Stimulated activated CD4-positive, alpha-beta T cell treated with anti-CD3 and anti-CD28 coated beads, TNF-alpha, amount 100 ng/mL, for 48 hours (primary cell): ENCODE data around the gene EEPD1.
"Not testable (repeated sequence)": the region's sequence is repeated elsewhere in the genome, so short reads cannot be mapped to it uniquely, and the experiment has no call there.

Experiments
- DNase-seq, 3 donors: peaks; one replicate each; pipeline ENCODE4 v3.0.0-alpha.2; 2020; ENCODE audit warnings: low read depth in 3 of 3

EEPD1 gene

GRCh38 chr7:36214608-36215456, 61.8 kb downstream of the EEPD1 start:
- no peak for DNase-seq

DNA sequence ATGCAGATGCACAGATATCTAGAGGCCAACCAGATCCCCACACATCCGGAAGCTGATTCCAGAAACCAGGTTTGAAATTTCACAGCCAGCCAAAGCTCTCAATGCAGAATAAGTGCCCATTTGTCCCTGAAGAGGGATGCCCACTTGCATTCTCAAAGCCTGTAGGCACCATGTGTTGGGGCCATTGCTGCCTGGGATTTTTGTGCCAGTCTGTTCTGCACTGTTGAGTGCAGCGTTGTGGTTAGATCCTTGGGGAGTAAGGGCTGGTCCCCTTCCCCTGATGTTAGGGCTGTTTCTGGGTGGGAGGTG, 62.4 kb downstream of the EEPD1 start:
- no peak for DNase-seq

DNA sequence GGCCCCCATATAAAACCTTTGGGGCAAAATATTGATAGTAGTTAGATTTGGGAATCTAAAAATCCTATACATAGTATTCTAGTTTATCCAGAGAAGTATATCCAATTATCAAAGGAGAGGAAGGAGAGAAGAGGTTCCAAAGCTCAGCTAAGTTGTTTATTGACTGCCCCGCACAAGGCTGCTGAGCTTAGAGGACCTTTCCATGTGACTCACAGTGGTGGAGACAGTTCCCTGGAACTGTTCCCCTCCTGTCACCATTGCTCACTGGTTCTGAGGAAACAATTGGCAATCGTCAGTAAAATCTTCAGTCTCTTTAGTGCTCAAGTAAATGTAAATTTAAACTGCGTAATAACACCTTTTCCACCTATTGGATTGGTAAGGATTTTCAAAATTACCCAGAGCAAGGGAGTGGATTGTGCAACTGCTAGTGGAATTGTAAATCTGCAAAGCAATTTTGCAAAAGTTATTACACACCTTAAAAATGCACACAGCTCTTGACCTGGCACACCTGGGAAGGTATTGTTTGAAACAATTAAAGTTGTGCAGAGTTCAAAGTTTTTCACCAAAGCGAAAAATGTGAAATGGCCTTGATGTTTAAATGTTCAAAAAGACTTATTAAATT, 63.1 kb downstream of the EEPD1 start:
- peak in 1 of 3 donors; percentile 8 for DNase-seq

DNA sequence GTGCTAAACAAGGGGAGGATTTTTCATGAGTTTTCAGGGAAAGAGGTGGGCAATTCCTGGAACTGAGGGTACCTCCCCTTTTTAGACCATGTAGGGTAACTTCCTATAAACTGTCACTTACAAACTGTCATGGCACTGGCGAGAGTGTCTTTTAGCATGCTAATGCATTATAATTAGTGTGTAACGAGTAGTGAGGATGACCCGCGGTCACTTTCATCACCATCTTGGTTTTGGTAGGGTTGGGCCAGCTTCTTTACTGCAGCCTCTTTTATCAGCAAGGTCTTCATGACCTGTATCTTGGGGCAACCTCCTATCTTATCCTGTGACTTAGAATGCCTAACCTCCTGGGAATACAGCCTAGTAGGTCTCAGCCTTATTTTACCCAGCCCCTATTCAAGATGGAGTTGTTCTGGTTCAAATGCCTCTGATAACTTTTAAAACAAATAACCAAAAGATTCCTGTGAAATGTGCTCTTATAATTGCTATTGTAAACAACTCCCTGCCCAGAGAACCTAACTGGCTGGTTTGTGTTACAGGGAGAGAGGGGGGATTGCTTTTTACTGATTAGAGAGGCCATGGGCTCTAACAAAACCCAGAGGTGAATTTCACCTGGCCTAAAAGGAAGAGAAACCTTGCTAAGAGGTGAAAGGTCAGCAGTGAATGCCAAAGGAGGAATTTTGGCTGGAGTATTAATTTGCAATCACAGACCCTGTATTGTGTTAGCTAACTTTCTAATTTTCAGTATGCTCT, 64.3 kb downstream of the EEPD1 start:
- no peak for DNase-seq

DNA sequence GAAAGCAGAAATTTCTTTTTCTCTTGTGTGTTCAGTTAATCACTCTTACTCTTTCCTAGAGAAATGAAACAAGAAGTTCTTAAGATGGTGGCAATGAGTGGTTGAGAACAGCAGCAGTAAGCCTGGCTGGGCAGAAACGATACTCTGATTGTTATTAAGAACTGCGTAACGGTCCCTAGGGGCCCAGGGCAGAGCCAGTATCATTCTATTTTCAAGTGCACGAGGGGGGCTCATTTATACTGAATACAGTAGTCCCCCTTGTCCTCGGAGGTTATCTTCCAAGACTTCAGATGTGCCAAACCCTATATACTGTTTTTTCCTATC, 64.9 kb downstream of the EEPD1 start:
- DNase-seq, result no peak

- no peak for DNase-seq
Measured at GRCh38 chr7:36219429-36219828, 66.4 kb downstream of the EEPD1 start.

GRCh38 chr7:36223851-36224250, 70.8 kb downstream of the EEPD1 start:
- DNase-seq, result no peak

- no peak for DNase-seq
Measured at GRCh38 chr7:36224934-36225858, 72.1 kb downstream of the EEPD1 start.

DNA sequence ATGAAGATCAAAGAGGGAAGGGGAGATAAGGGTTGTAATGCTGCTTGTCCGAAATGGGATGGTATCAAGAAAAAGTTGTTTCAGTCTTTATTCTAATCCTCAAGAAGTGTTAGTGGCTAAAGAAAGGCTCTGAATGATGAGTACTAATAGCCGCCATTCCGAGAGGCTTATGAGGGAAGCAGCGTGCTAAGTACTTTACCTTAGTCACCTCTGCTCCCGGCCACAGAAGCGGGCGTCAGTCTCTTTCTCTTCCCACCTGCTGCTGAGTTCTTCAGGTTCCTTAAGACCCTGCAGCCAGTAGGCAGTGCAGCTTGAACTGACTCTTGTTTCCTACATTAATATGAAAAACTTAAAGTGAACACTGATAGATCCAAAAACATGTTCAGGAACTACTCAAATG, 73.1 kb downstream of the EEPD1 start:
- DNase-seq, result no peak

- no peak for DNase-seq
Measured at GRCh38 chr7:36227223-36227622, 74.2 kb downstream of the EEPD1 start.

- no peak for DNase-seq
Measured at GRCh38 chr7:36228039-36228438, 75.0 kb downstream of the EEPD1 start.

DNA sequence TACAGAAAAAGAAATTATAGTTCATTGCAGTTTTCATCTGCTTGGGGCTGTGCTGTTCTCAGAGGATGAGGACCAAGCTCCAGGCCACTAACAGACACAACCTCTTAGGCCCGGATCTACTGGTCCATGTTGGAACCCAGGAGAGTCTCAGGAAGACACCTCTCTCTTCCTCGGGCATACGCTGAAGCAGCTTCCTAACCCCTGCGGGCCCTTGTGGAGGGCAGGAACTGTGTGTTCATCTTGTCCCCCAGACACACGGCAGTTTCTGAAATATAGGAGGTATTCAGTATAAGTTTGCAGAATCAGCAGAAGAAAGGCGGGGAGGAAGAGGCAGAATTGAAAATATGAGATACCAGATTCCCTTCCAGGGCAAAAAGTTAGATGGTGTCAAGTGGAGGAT, 78.4 kb downstream of the EEPD1 start:
- DNase-seq, result no peak

- no peak for DNase-seq
Measured at GRCh38 chr7:36232555-36232954, 79.5 kb downstream of the EEPD1 start.

- no peak for DNase-seq
Measured at GRCh38 chr7:36232971-36233550, 80.0 kb downstream of the EEPD1 start.

GRCh38 chr7:36236073-36236472, 83.0 kb downstream of the EEPD1 start:
- no peak for DNase-seq

DNA sequence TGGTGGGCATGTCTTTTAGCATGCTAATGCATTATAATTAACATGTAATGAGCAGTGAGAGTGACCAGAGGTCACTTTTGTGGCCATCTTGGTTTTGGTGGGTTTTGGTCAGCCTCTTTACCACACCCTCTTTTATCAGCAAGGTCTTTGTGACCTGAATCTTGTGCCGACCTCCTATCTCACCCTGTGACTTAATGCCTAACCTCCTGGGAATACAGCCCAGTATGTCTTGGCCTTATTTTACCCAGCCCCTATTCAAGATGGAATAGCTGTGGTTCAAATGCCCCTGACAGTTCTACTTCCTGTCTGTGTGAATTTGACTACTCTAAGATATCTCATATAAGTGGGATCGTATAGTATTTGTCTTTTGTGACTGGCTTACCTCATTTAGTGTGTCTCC, 85.1 kb downstream of the EEPD1 start:
- DNase-seq, result no peak

DNA sequence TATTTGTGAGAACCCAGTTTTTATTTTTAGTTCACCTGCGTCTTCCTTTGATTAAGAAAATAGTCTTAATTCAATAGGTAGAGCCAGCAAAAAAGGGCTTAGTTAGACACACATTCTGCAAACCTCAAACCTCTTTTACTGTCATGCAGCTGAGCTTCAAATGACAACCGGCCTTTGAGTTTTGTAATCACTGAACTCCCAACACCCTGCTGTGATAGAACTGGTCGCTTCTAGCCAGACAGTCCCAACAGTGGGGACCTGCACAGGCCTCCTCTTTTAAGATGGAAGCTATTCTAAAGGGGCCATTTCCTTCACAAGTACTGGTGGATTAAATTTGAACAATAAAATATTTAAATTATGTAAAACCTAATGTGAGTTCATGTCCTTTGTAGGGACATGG, 90.3 kb downstream of the EEPD1 start:
- DNase-seq, result not testable (repeated sequence)

DNA sequence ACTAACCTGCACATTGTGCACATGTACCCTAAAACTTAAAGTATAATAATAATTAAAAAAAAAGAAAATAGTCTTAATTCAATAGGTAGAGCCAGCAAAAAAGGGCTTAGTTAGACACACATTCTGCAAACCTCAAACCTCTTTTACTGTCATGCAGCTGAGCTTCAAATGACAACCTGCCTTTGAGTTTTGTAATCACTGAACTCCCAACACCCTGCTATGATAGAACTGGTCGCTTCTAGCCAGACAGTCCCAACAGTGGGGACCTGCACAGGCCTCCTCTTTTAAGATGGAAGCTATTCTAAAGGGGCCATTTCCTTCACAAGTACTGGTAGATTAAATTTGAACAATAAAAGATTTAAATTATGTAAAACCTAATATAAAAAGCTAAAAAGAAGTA, 90.9 kb downstream of the EEPD1 start:
- DNase-seq, result not testable (repeated sequence)

- DNase-seq, result no peak
Measured at GRCh38 chr7:36244429-36244828, 91.4 kb downstream of the EEPD1 start.

- DNase-seq, result no peak
Measured at GRCh38 chr7:36245684-36246299, 92.7 kb downstream of the EEPD1 start.

- DNase-seq, result no peak
Measured at GRCh38 chr7:36249091-36249490, 96.0 kb downstream of the EEPD1 start.
